ENCODE measurements around the gene OR9I1.

OR9I1 gene, protein sequence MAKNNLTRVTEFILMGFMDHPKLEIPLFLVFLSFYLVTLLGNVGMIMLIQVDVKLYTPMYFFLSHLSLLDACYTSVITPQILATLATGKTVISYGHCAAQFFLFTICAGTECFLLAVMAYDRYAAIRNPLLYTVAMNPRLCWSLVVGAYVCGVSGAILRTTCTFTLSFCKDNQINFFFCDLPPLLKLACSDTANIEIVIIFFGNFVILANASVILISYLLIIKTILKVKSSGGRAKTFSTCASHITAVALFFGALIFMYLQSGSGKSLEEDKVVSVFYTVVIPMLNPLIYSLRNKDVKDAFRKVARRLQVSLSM

DNA sequence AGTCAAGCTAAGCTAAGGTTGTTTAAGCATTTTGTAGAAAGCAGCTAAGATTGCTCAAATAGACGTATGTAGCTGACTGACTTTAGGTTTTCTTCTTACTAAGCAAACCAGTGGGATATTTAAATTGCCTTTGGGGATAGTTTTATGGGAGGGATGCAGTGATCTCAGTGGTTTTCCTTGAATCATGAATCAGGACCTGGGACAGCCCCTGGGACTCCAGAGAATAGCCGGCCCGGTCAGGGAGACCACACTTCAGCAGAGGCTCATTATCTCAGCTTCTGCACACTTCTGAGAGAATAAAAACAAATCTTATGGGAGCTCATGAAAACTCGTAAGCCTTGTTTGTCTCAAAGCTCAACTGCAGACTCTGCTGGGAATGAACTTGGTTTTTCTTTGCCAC is at the start of gene OR9I1:
OR9I1 (minus strand) TSS at position 62 of the 400 bp plus-strand sequence. CDS start 6,086 bp downstream, outside the sequence.
- H3K4me3 ChIP-seq (replicated peaks; ENCODE audit: low read depth, low read length) = no peak within 1 kb of the TSS
- DNase-seq (ENCODE audit: low read depth) = no peak
- TF ChIP-seq, protein P1, sequence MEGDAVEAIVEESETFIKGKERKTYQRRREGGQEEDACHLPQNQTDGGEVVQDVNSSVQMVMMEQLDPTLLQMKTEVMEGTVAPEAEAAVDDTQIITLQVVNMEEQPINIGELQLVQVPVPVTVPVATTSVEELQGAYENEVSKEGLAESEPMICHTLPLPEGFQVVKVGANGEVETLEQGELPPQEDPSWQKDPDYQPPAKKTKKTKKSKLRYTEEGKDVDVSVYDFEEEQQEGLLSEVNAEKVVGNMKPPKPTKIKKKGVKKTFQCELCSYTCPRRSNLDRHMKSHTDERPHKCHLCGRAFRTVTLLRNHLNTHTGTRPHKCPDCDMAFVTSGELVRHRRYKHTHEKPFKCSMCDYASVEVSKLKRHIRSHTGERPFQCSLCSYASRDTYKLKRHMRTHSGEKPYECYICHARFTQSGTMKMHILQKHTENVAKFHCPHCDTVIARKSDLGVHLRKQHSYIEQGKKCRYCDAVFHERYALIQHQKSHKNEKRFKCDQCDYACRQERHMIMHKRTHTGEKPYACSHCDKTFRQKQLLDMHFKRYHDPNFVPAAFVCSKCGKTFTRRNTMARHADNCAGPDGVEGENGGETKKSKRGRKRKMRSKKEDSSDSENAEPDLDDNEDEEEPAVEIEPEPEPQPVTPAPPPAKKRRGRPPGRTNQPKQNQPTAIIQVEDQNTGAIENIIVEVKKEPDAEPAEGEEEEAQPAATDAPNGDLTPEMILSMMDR (IDR thresholded peaks at IDR 0.05; ENCODE audit: low read length, missing control alignments) = no peak

DNA sequence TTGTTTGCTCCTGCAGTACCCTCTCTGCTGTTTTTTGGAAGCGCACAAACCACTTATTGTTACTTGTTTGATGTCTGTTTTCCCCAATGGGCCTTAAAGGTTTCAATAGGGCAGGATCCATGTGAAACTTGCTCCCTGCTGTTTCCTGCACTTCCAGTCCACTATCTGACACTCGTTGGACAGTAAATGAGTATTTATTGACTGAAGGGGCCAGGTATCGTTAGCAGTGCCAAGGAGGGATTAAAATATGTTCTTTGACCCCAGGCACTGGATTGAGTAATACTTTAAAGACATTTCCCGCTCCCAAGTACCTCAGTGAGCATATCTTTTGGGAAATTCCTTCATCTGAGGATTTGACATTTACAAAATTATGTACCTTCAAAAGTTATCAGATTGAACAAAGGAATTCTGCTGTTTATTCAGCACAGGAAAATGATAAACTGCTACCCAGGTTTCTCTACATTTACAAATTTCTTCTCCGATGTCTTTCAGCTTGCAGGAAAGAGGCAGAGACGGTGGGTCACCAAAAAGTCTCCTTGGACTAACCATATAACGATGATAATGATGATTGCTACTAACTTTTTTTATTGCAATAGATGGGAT is 40.3 kb upstream of the OR9I1 start:
- TF ChIP-seq, protein P1 (IDR thresholded peaks at IDR 0.05; ENCODE audit: low read length, missing control alignments) = no peak
- no peak for DNase-seq (ENCODE audit: low read depth)
- H3K4me3 ChIP-seq (replicated peaks; ENCODE audit: low read depth, low read length) = no peak overlapping the region

DNA sequence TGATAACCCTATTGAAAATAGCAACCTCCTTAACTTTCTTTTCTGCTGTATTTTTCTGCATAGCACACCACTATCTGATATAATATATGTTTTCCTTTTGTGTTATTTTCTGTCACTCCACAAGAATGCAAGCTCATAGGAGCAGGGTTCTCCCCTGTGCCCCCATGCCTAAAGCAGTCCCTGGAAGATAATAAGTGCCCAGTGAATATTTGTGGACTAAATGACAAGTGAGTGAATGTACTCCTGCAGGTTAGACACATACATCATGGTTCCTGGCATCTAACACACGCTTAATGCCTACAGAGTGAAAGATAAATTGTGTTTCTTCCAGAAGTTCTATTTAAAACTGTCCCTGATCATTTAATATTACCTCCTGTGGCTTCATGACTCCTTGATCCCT is 39.7 kb upstream of the OR9I1 start:
- DNase-seq (ENCODE audit: low read depth) = no peak
- TF ChIP-seq, protein P1 (IDR thresholded peaks at IDR 0.05; ENCODE audit: low read length, missing control alignments) = no peak
- no peak overlapping the region for H3K4me3 ChIP-seq (replicated peaks; ENCODE audit: low read depth, low read length)

DNA sequence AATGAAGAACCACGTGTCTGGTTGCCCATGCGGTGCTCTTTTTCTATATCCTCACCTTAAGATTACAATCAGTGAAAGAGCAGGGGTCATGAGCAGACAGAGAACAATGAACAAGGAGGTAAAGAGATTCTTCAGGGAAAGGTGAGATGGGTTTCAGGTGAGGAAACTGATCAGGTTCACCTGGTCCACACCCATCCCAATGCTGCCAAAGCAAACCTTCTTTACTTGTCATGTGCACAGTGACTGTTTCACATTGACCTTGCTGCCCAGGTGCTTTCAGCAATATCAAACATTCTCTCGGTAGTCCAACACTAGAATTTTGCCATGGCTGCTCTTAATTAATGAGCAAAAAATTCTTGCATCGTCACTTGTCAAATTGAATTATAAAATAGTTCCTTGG is 39.1 kb upstream of the OR9I1 start:
- no peak for DNase-seq (ENCODE audit: low read depth)

DNA sequence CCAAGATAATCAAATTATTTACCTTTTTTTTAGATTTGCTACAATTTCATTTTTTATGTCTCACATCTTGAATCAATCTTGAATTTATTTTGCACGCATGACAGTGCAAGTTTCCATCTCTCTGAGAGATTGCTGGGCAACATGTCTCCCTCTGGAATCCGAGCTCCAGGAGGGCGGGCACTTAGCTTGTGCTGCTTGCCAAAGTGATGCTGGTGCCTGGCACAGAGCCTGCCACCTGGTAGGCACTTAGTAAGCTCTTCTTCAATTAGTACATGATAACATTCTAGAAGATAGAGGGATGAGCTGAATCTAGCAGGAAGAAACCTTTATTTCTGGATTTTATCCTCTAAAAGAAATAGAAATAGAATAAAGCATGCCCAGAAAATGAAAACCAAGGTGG is 27.5 kb upstream of the OR9I1 start:
- TF ChIP-seq, protein P1 (IDR thresholded peaks at IDR 0.05; ENCODE audit: low read length, missing control alignments) = no peak
- H3K4me3 ChIP-seq (replicated peaks; ENCODE audit: low read depth, low read length) = no peak overlapping the region
- no peak for DNase-seq (ENCODE audit: low read depth)

More for the DNA sequence above, 39.1 kb upstream of the OR9I1 start:
- TF ChIP-seq, protein P1 (IDR thresholded peaks at IDR 0.05; ENCODE audit: low read length, missing control alignments) = no peak
- no peak overlapping the region for H3K4me3 ChIP-seq (replicated peaks; ENCODE audit: low read depth, low read length)

DNA sequence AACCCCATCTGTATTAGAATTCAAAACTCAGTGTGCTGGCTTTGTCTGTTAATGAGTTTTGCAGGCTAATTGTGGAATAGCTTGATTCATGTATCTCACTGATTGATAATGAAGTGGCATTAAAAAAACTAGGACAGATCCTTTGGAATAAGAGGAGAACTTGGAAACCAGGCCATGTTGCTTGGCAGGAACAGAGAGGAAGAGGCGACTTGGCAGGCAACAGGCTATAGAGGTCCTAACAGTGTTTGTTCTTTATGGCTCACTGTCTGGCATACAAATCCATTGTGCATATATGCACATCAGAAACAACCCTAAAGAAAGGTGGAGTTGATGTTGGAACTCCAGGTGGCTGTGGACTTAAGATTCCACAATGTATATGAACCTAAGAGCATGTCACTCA is 17.4 kb upstream of the OR9I1 start:
- no peak for DNase-seq (ENCODE audit: low read depth)
- no peak overlapping the region for H3K4me3 ChIP-seq (replicated peaks; ENCODE audit: low read depth, low read length)
- TF ChIP-seq, protein P1 (IDR thresholded peaks at IDR 0.05; ENCODE audit: low read length, missing control alignments) = no peak
